H1 (cell line): Measurements from ENCODE around the gene GABRD. TPM values are rescaled to one million over a fixed set of nuclear protein-coding genes. Genes with fewer than 3 reads are reported as not detected.

Experiments
- CTCF ChIA-PET: fragments of 300-600 bp; sonication (Branson Sonifier 250); formaldehyde crosslinking; loops from one replicate; lab custom pipeline; 2021; ENCODE audit not compliant: partially characterized antibody; lab: Charles Lee
- POLR2A ChIA-PET: fragments of 300-600 bp; sonication (Branson Sonifier 250); formaldehyde crosslinking; loops from one replicate; lab custom pipeline; 2021; ENCODE audit warnings: inconsistent platforms; ENCODE audit not compliant: partially characterized antibody; lab: Charles Lee
- DNase-seq, 2 experiments: peaks; one replicate each; pipeline versions ENCODE4 v3.0.0 to v3.0.0-alpha.2; 2010 to 2022; ENCODE audit warnings: low spot score in 2 of 2, low read depth in 1 of 2, mixed read lengths in 1 of 2
- FAIRE-seq: peaks from 2 replicates; lab custom pipeline; 2011; peaks lifted over from hg19 to GRCh38; lab: Jason Lieb, UNC
- H2AFZ ChIP-seq: 2 replicates; pipeline ENCODE4 v1.8.1; 2012; ENCODE audit warnings: low read length, inconsistent platforms
- H2AK5ac ChIP-seq: 2 replicates; pipeline ENCODE4 v1.6.1; 2013; ENCODE audit warnings: low read depth, low read length
- H2BK120ac ChIP-seq: replicated peaks from 2 replicates; pipeline ENCODE3; 2013; ENCODE audit warnings: low read depth, low read length, inconsistent platforms
- H2BK12ac ChIP-seq: 2 replicates; pipeline ENCODE4 v1.6.1; 2013; ENCODE audit warnings: low read depth, low read length
- H2BK15ac ChIP-seq: 2 replicates; pipeline ENCODE4 v1.6.1; 2013; ENCODE audit warnings: low read length
- H2BK20ac ChIP-seq: 2 replicates; pipeline ENCODE4 v1.6.1; 2013; ENCODE audit warnings: low read length
- H2BK5ac ChIP-seq: 2 replicates; pipeline ENCODE4 v1.6.1; 2013; ENCODE audit warnings: low read depth, low read length
- H3K14ac ChIP-seq: 2 replicates; pipeline ENCODE4 v1.6.1; 2013; ENCODE audit warnings: inconsistent platforms; ENCODE audit not compliant: insufficient read length
- H3K18ac ChIP-seq: 2 replicates; pipeline ENCODE4 v1.6.1; 2013; ENCODE audit warnings: low read length; ENCODE audit errors: extremely low read depth
- H3K23ac ChIP-seq: 2 replicates; pipeline ENCODE4 v1.6.1; 2013; ENCODE audit warnings: inconsistent platforms; ENCODE audit not compliant: insufficient read length
- H3K23me2 ChIP-seq: 2 replicates; pipeline ENCODE4 v1.6.1; 2013; ENCODE audit warnings: low read depth, low read length
- H3K27ac ChIP-seq: 2 replicates; pipeline ENCODE4 v1.6.1; 2011; ENCODE audit warnings: low read depth, low read length, inconsistent platforms
- H3K27me3 ChIP-seq, 4 experiments: replicated peaks in 1 of 4; 1 replicate in 1 of 4; 2 replicates in 3 of 4; pipeline versions ENCODE4 v1.6.1 to v1.8.1; 2011 to 2013; ENCODE audit warnings: low read length in 3 of 4, mild to moderate bottlenecking in 3 of 4, inconsistent platforms in 2 of 4, mixed read lengths in 2 of 4, moderate library complexity in 1 of 4; ENCODE audit not compliant: control insufficient read depth in 3 of 4, insufficient read depth in 3 of 4; ENCODE audit errors: extremely low read depth in 1 of 4
- H3K36me3 ChIP-seq, 4 experiments: 2 replicates each; pipeline versions ENCODE4 v1.6.1 to v1.8.1; 2011 to 2013; ENCODE audit warnings: mild to moderate bottlenecking in 4 of 4, low read length in 3 of 4, moderate library complexity in 2 of 4, control low read depth in 1 of 4, inconsistent platforms in 1 of 4; ENCODE audit not compliant: insufficient read depth in 4 of 4, control insufficient read depth in 2 of 4
- H3K4ac ChIP-seq: replicated peaks from 2 replicates; pipeline ENCODE3; 2013; ENCODE audit warnings: low read length, low read depth, mixed read lengths, inconsistent platforms; ENCODE audit not compliant: insufficient read length
- H3K4me1 ChIP-seq, 4 experiments: replicated peaks in 1 of 4; 1 replicate in 1 of 4; 2 replicates in 3 of 4; pipeline versions ENCODE4 v1.6.1 to v1.8.1; 2011 to 2013; ENCODE audit warnings: low read length in 3 of 4, inconsistent platforms in 2 of 4, mixed read lengths in 1 of 4; ENCODE audit not compliant: insufficient read depth in 4 of 4, control insufficient read depth in 3 of 4
- H3K4me2 ChIP-seq, 2 experiments: 2 replicates each; pipeline versions ENCODE4 v1.6.1 to v1.8.1; 2011 to 2013; ENCODE audit warnings: low read depth in 2 of 2, low read length in 2 of 2, control low read depth in 1 of 2, inconsistent platforms in 1 of 2, mild to moderate bottlenecking in 1 of 2; ENCODE audit not compliant: insufficient read depth in 1 of 2
- H3K4me3 ChIP-seq, 4 experiments: fragments of 200-600, 300-600 bp in 1 of 4; sonication (generic), shearing (Covaris generic), sonication (Bioruptor Twin) in 1 of 4; 2 replicates each; pipeline versions ENCODE4 v1.5.1 to v1.8.1; 2011 to 2016; ENCODE audit warnings: low read length in 4 of 4, low read depth in 3 of 4, control low read depth in 2 of 4, inconsistent platforms in 2 of 4, mild to moderate bottlenecking in 2 of 4, mixed read lengths in 1 of 4, moderate library complexity in 1 of 4; ENCODE audit not compliant: insufficient read depth in 2 of 4; ENCODE audit errors: extremely low read depth in 1 of 4
- H3K56ac ChIP-seq: replicated peaks from 2 replicates; pipeline ENCODE3; 2013; ENCODE audit warnings: low read depth, mild to moderate bottlenecking, mixed read lengths, low read length, inconsistent platforms; ENCODE audit not compliant: insufficient read length
- H3K79me1 ChIP-seq: 2 replicates; pipeline ENCODE4 v1.6.1; 2013; ENCODE audit warnings: low read depth, low read length, control low read depth
- H3K79me2 ChIP-seq, 2 experiments: 2 replicates each; pipeline versions ENCODE4 v1.6.1 to v1.8.1; 2012 to 2013; ENCODE audit warnings: low read length in 2 of 2, mild to moderate bottlenecking in 2 of 2, inconsistent platforms in 1 of 2; ENCODE audit not compliant: insufficient read depth in 2 of 2, control insufficient read depth in 1 of 2
- H3K9ac ChIP-seq, 4 experiments: replicated peaks in 1 of 4; 1 replicate in 1 of 4; 2 replicates in 3 of 4; pipeline versions ENCODE4 v1.6.1 to v1.8.1; 2011 to 2013; ENCODE audit warnings: low read depth in 3 of 4, low read length in 3 of 4, control low read depth in 2 of 4, mild to moderate bottlenecking in 2 of 4, moderate library complexity in 2 of 4, inconsistent platforms in 1 of 4; ENCODE audit errors: extremely low read depth in 1 of 4
- H3K9me3 ChIP-seq, 2 experiments: 2 replicates each; pipeline versions ENCODE4 v1.6.1 to v1.8.1; 2012 to 2013; ENCODE audit warnings: mild to moderate bottlenecking in 2 of 2, moderate library complexity in 2 of 2, control low read depth in 1 of 2, inconsistent platforms in 1 of 2, low read depth in 1 of 2, low read length in 1 of 2, mixed read lengths in 1 of 2; ENCODE audit not compliant: insufficient read depth in 2 of 2
- H4K20me1 ChIP-seq, 2 experiments: replicated peaks in 1 of 2; 2 replicates each; pipeline versions ENCODE3 to v1.8.1; 2011 to 2013; ENCODE audit warnings: inconsistent platforms in 2 of 2, low read length in 2 of 2, mild to moderate bottlenecking in 1 of 2; ENCODE audit not compliant: insufficient read depth in 2 of 2, control insufficient read depth in 1 of 2
- H4K5ac ChIP-seq: 2 replicates; pipeline ENCODE4 v1.6.1; 2013; ENCODE audit warnings: low read length, low read depth, mixed read lengths, inconsistent platforms; ENCODE audit not compliant: insufficient read length
- H4K8ac ChIP-seq: 2 replicates; pipeline ENCODE4 v1.8.0; 2013; ENCODE audit warnings: mild to moderate bottlenecking, moderate library complexity, low read length, inconsistent platforms; ENCODE audit not compliant: insufficient read depth; ENCODE audit errors: extremely low read depth
- H4K91ac ChIP-seq: replicated peaks from 2 replicates; pipeline ENCODE3; 2013; ENCODE audit warnings: low read length, mixed read lengths, inconsistent platforms; ENCODE audit not compliant: insufficient read length
- ATF3 ChIP-seq: IDR thresholded peaks from 2 replicates; pipeline ENCODE4 v1.6.1; 2011; ENCODE audit warnings: low read depth, mild to moderate bottlenecking, low read length; ENCODE audit not compliant: insufficient read depth
- BACH1 ChIP-seq: IDR thresholded peaks from 2 replicates; pipeline ENCODE4 v1.6.1; 2012; ENCODE audit warnings: low read length, improper control_type of control experiment
- GTF2F1 ChIP-seq: IDR thresholded peaks from 2 replicates; pipeline ENCODE4 v1.6.1; 2012; ENCODE audit warnings: low read depth, low read length, improper control_type of control experiment, borderline replicate concordance
- KDM4A ChIP-seq: IDR thresholded peaks from one replicate; pipeline ENCODE4 v1.7.1; 2012; ENCODE audit warnings: low read depth, mild to moderate bottlenecking, moderate library complexity, low read length, inconsistent platforms; ENCODE audit not compliant: severe bottlenecking
- SAP30 ChIP-seq: fragments of 300-600 bp; sonication (generic); IDR thresholded peaks from 2 replicates; pipeline ENCODE4 v1.7.1; 2012; ENCODE audit warnings: low read length, moderate library complexity, mild to moderate bottlenecking, inconsistent platforms; ENCODE audit not compliant: insufficient read depth, insufficient replicate concordance
- TBP ChIP-seq: IDR thresholded peaks from 2 replicates; pipeline ENCODE4 v1.6.1; 2011; ENCODE audit warnings: low read depth, low read length, improper control_type of control experiment
- WGBS, 2 experiments: shearing (Covaris generic) in 1 of 2; methylation state at CpG; one replicate each; pipeline versions ENCODE4 v1.1.6 to v1.1.7; 2013 to 2015; ENCODE audit warnings: low lambda C conversion rate in 2 of 2, mixed read lengths in 2 of 2, inconsistent platforms in 1 of 2, low coverage in 1 of 2, missing lambda C conversion rate in 1 of 2; ENCODE audit not compliant: insufficient replicate concordance in 2 of 2, insufficient coverage in 1 of 2, insufficient read length in 1 of 2; ENCODE audit errors: extremely low coverage in 1 of 2, missing lambda C conversion rate in 1 of 2; 5-methylcytosine and 5-hydroxymethylcytosine counted together
- polyA plus RNA-seq, 7 experiments: library from polyadenylated mRNA; depleted of rRNA in 3 of 7; stranded (reverse) in 5 of 7; unstranded in 2 of 7; fragments of >200 nt in 5 of 7; fragments of 200-250 nt in 2 of 7; gene quantifications; 1 replicate in 5 of 7; 2 replicates in 1 of 7; 4 replicates in 1 of 7; pipeline versions ENCODE4 v1.2.1 to v1.2.3, GENCODE V29; 2011 to 2013; ENCODE audit warnings: missing spikeins in 2 of 7, mixed read lengths in 2 of 7
- total RNA-seq: library from RNA; stranded (reverse); fragmentation: NEBNext Ultra II Directional; extraction: Animal tissue kit (Norgen Biotek cat#: 25700); gene quantifications from 2 replicates; pipeline ENCODE4 v1.2.1, GENCODE V29; 2021

The GABRD gene
- total and polyA plus RNA-seq, 2 of the 8 experiments (the other 6 are each of a cell fraction or from before 2014, with no cell fraction given): 1.8 to 3.0 TPM

- H3K4me3 ChIP-seq: no peak overlapping the region
- ChIA-PET CTCF (interaction anchor here (0.7 to 1.3 kb wide), 4 partner anchors 9 to 64 kb away, joined by 3 to 4 read pairs (median 3); no protein-coding TSS in a partner anchor), POLR2A (no interaction called here)
These were observed 56.0 kb downstream of the GABRD start for GRCh38 chr1:2074944-2075740.

More at GRCh38 chr1:2074944-2075740, 56.0 kb downstream of the GABRD start:
- 0 out of 2 replicates have a peak overlapping the region, but pooled peaks have one; percentile 49 for H2BK5ac ChIP-seq
- peaks cover 6% of the 10 kb centered on the region for H3K79me1 ChIP-seq
- H3K27me3 ChIP-seq: no peaks in the 10 kb centered on the region
- H3K4ac ChIP-seq: no peak overlapping the region
- peaks cover 9 to 17% of the 10 kb centered on the region in 2 experiments for H3K9me3 ChIP-seq
- no peak overlapping the region for H2BK15ac ChIP-seq
- H3K18ac ChIP-seq: no peak overlapping the region; the same call in none of the 2 replicates
- H2AFZ ChIP-seq: no peak overlapping the region
- H2BK120ac ChIP-seq: no peak overlapping the region
- no peak for FAIRE-seq
- peaks cover 0 to 2% (median 0%) of the 10 kb centered on the region in 4 experiments; a peak in 1 of 8 replicates for H3K36me3 ChIP-seq
- no peak overlapping the region for H2BK20ac ChIP-seq
- H2BK12ac ChIP-seq: no peak overlapping the region
- H4K5ac ChIP-seq: no peak overlapping the region
- DNase-seq: no peak
- WGBS, 2 experiments: 93% methylated on average over 38 of the region's 38 CpGs; no CpG with 5 or more reads in 1 of the 2 experiments
- no peak overlapping the region for H3K56ac ChIP-seq
- no peaks in the 10 kb centered on the region for H3K23me2 ChIP-seq
- H4K8ac ChIP-seq: no peak overlapping the region
- H3K4me1 ChIP-seq: peaks cover 0 to 4% (median 0%) of the 10 kb centered on the region in 4 experiments; a peak in 2 of 7 replicates
- H3K23ac ChIP-seq: no peak overlapping the region
- H3K4me2 ChIP-seq: no peak overlapping the region
- H3K79me2 ChIP-seq: peaks cover 0 to 8% of the 10 kb centered on the region in 2 experiments; a peak in 1 of 4 replicates
- peak; percentile 33; the same call in 1 of the 2 replicates for TF ChIP-seq BACH1
- no peak for TF ChIP-seq TBP
- TF ChIP-seq ATF3: no peak
- no peak for TF ChIP-seq GTF2F1
- no peak for TF ChIP-seq SAP30
- no peak for TF ChIP-seq KDM4A
- peaks cover 6 to 10% of the 10 kb centered on the region in 2 experiments for H4K20me1 ChIP-seq
- H3K9ac ChIP-seq: peak overlapping the region in 1 of 4 experiments; percentile 7; a peak in 1 of 7 replicates
- H2AK5ac ChIP-seq: no peak overlapping the region
- H3K14ac ChIP-seq: no peak overlapping the region
- H3K27ac ChIP-seq: no peak overlapping the region; the same call in 1 of the 2 replicates
- H4K91ac ChIP-seq: peak overlapping the region; percentile 30
